Camera-type eye (tissue), 1 donor: Measurements from ENCODE around the gene PI16. TPM values are rescaled to one million over a fixed set of nuclear protein-coding genes. Genes with fewer than 3 reads are reported as not detected.

ENCODE experiments used
- total RNA-seq: library from RNA; depleted of rRNA; stranded (reverse); fragments of >200 nt; gene quantifications from one replicate; pipeline ENCODE4 v1.2.3, GENCODE V29; 2014

The PI16 gene, protein sequence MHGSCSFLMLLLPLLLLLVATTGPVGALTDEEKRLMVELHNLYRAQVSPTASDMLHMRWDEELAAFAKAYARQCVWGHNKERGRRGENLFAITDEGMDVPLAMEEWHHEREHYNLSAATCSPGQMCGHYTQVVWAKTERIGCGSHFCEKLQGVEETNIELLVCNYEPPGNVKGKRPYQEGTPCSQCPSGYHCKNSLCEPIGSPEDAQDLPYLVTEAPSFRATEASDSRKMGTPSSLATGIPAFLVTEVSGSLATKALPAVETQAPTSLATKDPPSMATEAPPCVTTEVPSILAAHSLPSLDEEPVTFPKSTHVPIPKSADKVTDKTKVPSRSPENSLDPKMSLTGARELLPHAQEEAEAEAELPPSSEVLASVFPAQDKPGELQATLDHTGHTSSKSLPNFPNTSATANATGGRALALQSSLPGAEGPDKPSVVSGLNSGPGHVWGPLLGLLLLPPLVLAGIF
- total RNA-seq: 154 TPM

GRCh38 chr6:36954262-36954931 lies at the start of gene PI16:
PI16 (plus strand) TSS chr6:36954738; CDS start chr6:36954761, 23 bp downstream.

DNA sequence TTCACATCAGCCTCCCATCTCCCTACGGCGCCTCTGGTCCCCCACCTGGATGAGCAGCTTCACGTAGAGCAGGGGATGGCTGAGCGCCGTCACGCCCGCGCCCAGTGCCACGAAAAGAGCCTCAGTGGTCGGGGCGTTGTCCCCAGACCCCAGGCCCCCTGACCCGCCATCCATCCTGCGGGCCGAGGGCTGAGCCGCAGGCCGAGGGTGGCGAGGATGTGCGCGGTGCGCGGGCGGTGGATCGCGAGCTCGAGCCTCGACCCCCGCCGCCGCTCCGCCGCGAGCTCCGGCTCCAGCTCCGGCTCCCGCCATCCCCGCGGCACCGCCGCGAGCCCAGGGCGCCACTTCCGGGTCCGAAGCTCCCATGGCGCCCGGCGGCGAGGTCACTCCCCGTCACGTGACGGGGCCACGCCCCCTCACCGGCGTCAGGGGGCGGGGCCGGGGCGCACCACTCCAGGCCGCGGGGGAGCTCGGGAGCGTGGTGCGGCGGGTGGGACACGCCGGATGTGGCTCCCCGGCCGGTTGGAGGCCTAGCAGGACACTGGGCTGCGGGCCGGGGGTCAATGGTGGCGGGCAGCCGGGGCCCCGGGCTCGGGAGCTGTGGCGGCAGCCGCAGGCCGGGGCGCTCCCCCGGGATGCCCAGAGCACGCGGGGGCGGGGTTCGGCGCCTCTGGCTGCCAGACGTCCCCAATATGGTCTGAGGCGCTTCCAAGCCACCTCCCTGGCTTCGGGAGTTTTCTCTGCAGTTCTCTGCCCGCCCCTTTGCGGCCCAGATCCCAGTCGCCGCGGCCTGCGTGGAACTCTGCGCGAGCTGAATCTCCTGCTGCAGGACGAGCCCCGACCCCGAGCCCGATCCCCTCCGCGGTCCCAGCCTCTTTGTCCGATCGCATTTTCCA lies 31.5 kb downstream of the PI16 start, which contains the start of gene MTCH1:
Gene MTCH1, minus strand, starts transcription at position 389 of the 896 bp plus-strand sequence. Its CDS starts 23 bp downstream, at position 366.

GRCh38 chr6:37005061-37005810 lies 50.7 kb downstream of the PI16 start, which contains the start of gene FGD2:
FGD2 (plus strand) TSS chr6:37005655; CDS start chr6:37005818, 163 bp downstream.

Other genes starting within 250 kb of the PI16 start
- gene CPNE5, start 115.3 kb upstream of the PI16 start, total RNA-seq: 10.8 TPM
- 34.3 TPM for gene PPIL1, start 79.9 kb upstream of the PI16 start, total RNA-seq
- gene C6orf89, start 68.8 kb upstream of the PI16 start, total RNA-seq: 42.4 TPM
- gene MTCH1, start 31.5 kb downstream of the PI16 start, total RNA-seq: 175 TPM
- gene FGD2, start 50.9 kb downstream of the PI16 start, total RNA-seq: 13.2 TPM
- 27.2 TPM for gene PIM1, start 215.4 kb downstream of the PI16 start, total RNA-seq